Hepatocyte (in vitro differentiated cells): ENCODE results near the gene ST6GALNAC2. TPM values are rescaled to one million over a fixed set of nuclear protein-coding genes. Genes with fewer than 3 reads are reported as not detected.

Experiments
- DNase-seq: peaks from one replicate; pipeline ENCODE4 v3.0.0-alpha.2; 2016; ENCODE audit warnings: low spot score
- H2AFZ ChIP-seq: fragments of 200-600 bp; sonication (generic); 2 replicates; pipeline ENCODE4 v1.6.0; 2016; ENCODE audit warnings: antibody characterized with exemption, mild to moderate bottlenecking
- H3K27ac ChIP-seq: fragments of 200-600 bp; sonication (generic); 2 replicates; pipeline ENCODE4 v1.5.1; 2016; ENCODE audit warnings: mild to moderate bottlenecking
- H3K27me3 ChIP-seq: fragments of 200-600 bp; sonication (generic); 2 replicates; pipeline ENCODE4 v1.6.1; 2016
- H3K36me3 ChIP-seq: fragments of 200-600 bp; sonication (generic); replicated peaks from 2 replicates; pipeline ENCODE4 v1.5.1; 2016; ENCODE audit warnings: low read depth; ENCODE audit not compliant: insufficient read depth
- H3K4me1 ChIP-seq: fragments of 200-600 bp; sonication (generic); 2 replicates; pipeline ENCODE4 v1.5.1; 2016; ENCODE audit warnings: mild to moderate bottlenecking, moderate library complexity; ENCODE audit not compliant: insufficient read depth
- H3K4me2 ChIP-seq: fragments of 200-600 bp; sonication (generic); 2 replicates; pipeline ENCODE4 v1.6.0; 2016
- H3K4me3 ChIP-seq: fragments of 200-600 bp; sonication (generic); 2 replicates; pipeline ENCODE4 v1.5.1; 2016; ENCODE audit warnings: mild to moderate bottlenecking
- H3K79me2 ChIP-seq: fragments of 200-600 bp; sonication (generic); 2 replicates; pipeline ENCODE4 v1.6.0; 2017; ENCODE audit warnings: mild to moderate bottlenecking
- H3K9me2 ChIP-seq: fragments of 200-600 bp; sonication (generic); replicated peaks from 2 replicates; pipeline ENCODE4 v1.6.0; 2017; ENCODE audit warnings: mild to moderate bottlenecking; ENCODE audit not compliant: insufficient read depth
- H3K9me3 ChIP-seq: fragments of 200-600 bp; sonication (generic); 2 replicates; pipeline ENCODE4 v1.5.1; 2016; ENCODE audit warnings: low read depth, mild to moderate bottlenecking
- H4K20me1 ChIP-seq: fragments of 200-600 bp; sonication (generic); 2 replicates; pipeline ENCODE4 v1.6.0; 2016; ENCODE audit warnings: mild to moderate bottlenecking; ENCODE audit not compliant: insufficient read depth, poor library complexity, severe bottlenecking
- CTCF ChIP-seq: fragments of 200-600 bp; sonication (generic); IDR thresholded peaks from 2 replicates; pipeline ENCODE4 v1.5.1; 2016; ENCODE audit warnings: antibody characterized with exemption, mild to moderate bottlenecking; ENCODE audit not compliant: poor library complexity
- EZH2 ChIP-seq: fragments of 200-600 bp; sonication (generic); IDR thresholded peaks from 2 replicates; pipeline ENCODE4 v1.6.1; 2016; ENCODE audit warnings: antibody characterized with exemption, mild to moderate bottlenecking, borderline replicate concordance
- EZH2phosphoT487 ChIP-seq: fragments of 200-600 bp; sonication (generic); IDR thresholded peaks from one replicate; pipeline ENCODE4 v1.6.1; 2018; ENCODE audit warnings: antibody characterized with exemption, mild to moderate bottlenecking, low read depth, moderate library complexity; ENCODE audit not compliant: unreplicated experiment, severe bottlenecking
- WGBS: methylation state at CpG from one replicate; pipeline ENCODE4 v1.1.6; 2016; ENCODE audit warnings: low lambda C conversion rate; ENCODE audit errors: missing lambda C conversion rate; 5-methylcytosine and 5-hydroxymethylcytosine counted together
- polyA plus RNA-seq: library from polyadenylated mRNA; unstranded; fragments of >200 nt; fragmentation: Nextera tagmentation; extraction: Ambion mirVana; gene quantifications from 2 replicates; pipeline ENCODE4 v1.2.1, GENCODE V29; 2016
- total RNA-seq: library from RNA; depleted of rRNA; stranded (reverse); fragments of >200 nt; gene quantifications from 2 replicates; pipeline ENCODE4 v1.2.3, GENCODE V29; 2014

Gene ST6GALNAC2
- total and polyA plus RNA-seq, 2 experiments from 2014 or later: 1.4 to 1.8 TPM

- H3K36me3 ChIP-seq: no peaks in the 10 kb centered on the region
- no peaks in the 10 kb centered on the region for H3K79me2 ChIP-seq
- no peak overlapping the region for H2AFZ ChIP-seq
- no peaks in the 10 kb centered on the region for H3K9me3 ChIP-seq
- H3K9me2 ChIP-seq: no peaks in the 10 kb centered on the region
- 95% methylated on average over 10 of the region's 10 CpGs for WGBS
- no peak overlapping the region for H3K4me3 ChIP-seq
- no peaks in the 10 kb centered on the region for H4K20me1 ChIP-seq
- H3K27me3 ChIP-seq: no peaks in the 10 kb centered on the region
- no peak overlapping the region for H3K27ac ChIP-seq
- no peak for TF ChIP-seq CTCF
- TF ChIP-seq EZH2: no peak
- TF ChIP-seq EZH2phosphoT487: no peak
- H3K4me2 ChIP-seq: no peak overlapping the region
- no peak for DNase-seq
- H3K4me1 ChIP-seq: no peaks in the 10 kb centered on the region
These were observed 12.6 kb downstream of the ST6GALNAC2 start for GRCh38 chr17:76573096-76573495.

- DNase-seq: no peak
- Histone ChIP-seq H3K27me3 (no peaks in the 10 kb centered on the region), H3K9me2 (no peaks in the 10 kb centered on the region), H3K4me1 (no peaks in the 10 kb centered on the region), H3K4me2 (no peak overlapping the region), H4K20me1 (no peaks in the 10 kb centered on the region), H3K79me2 (no peaks in the 10 kb centered on the region), H3K9me3 (no peaks in the 10 kb centered on the region), H2AFZ (no peak overlapping the region), H3K4me3 (no peak overlapping the region), H3K27ac (no peak overlapping the region), H3K36me3 (no peaks in the 10 kb centered on the region)
- TF ChIP-seq EZH2phosphoT487 (no peak), EZH2 (no peak), CTCF (no peak)
- 96% methylated on average over 17 of the region's 17 CpGs for WGBS
These were observed 13.3 kb downstream of the ST6GALNAC2 start for GRCh38 chr17:76572201-76572910.

GRCh38 chr17:76570877-76571471, 14.7 kb downstream of the ST6GALNAC2 start:
- Histone ChIP-seq H3K79me2 (peaks cover 7% of the 10 kb centered on the region), H3K27ac (no peak overlapping the region), H3K9me3 (no peaks in the 10 kb centered on the region), H4K20me1 (peaks cover 1% of the 10 kb centered on the region), H2AFZ (no peak overlapping the region), H3K36me3 (no peaks in the 10 kb centered on the region), H3K27me3 (no peaks in the 10 kb centered on the region), H3K9me2 (no peaks in the 10 kb centered on the region), H3K4me1 (no peaks in the 10 kb centered on the region), H3K4me3 (no peak overlapping the region), H3K4me2 (no peak overlapping the region)
- TF ChIP-seq CTCF: no peak
- TF ChIP-seq EZH2phosphoT487: no peak
- TF ChIP-seq EZH2: no peak
- WGBS: 90% methylated on average over 13 of the region's 13 CpGs
- no peak for DNase-seq
